K562 (cell line): ENCODE measurements around the gene PPT2. TPM values are rescaled to one million over a fixed set of nuclear protein-coding genes. Genes with fewer than 3 reads are reported as not detected.

Experiments used
- ARID1B ChIP-seq: fragments of 450-650 bp; IDR thresholded peaks from 2 replicates; pipeline ENCODE4 v1.6.1; 2016; ENCODE audit warnings: antibody characterized with exemption, mild to moderate bottlenecking, inconsistent platforms
- CREM ChIP-seq: IDR thresholded peaks from 2 replicates; pipeline ENCODE4 v1.6.1; 2014; ENCODE audit warnings: antibody characterized with exemption, low read depth
- ESRRA ChIP-seq: fragments of 450-650 bp; IDR thresholded peaks from 2 replicates; pipeline ENCODE4 v1.6.1; 2014; ENCODE audit warnings: low read depth, mild to moderate bottlenecking, moderate library complexity, borderline replicate concordance
- GATA2 ChIP-seq: sonication (generic); formaldehyde crosslinking; IDR thresholded peaks from 2 replicates; pipeline ENCODE4 v1.4.0; 2020; ENCODE audit warnings: mild to moderate bottlenecking, missing genetic modification reagents
- GATAD2B ChIP-seq: fragments of 450-650 bp; IDR thresholded peaks from 2 replicates; pipeline ENCODE4 v1.6.1; 2017; ENCODE audit warnings: mild to moderate bottlenecking, borderline replicate concordance
- GTF2E2 ChIP-seq: fragments of 200-800 bp; sonication (Bioruptor generic); IDR thresholded peaks from 2 replicates; pipeline ENCODE4 v1.6.1; 2016; ENCODE audit warnings: missing genetic modification characterization, missing compliant biosample characterization
- HINFP ChIP-seq: fragments of 450-650 bp; conservative IDR thresholded peaks from 2 replicates; pipeline ENCODE4 v1.6.1; 2016; ENCODE audit warnings: missing genetic modification characterization, low read depth, mild to moderate bottlenecking, control low read depth, missing compliant biosample characterization
- HNRNPH1 ChIP-seq: fragments of 200-400 bp; formaldehyde crosslinking; optimal IDR thresholded peaks from 2 replicates; pipeline ENCODE3; 2017; ENCODE audit warnings: low read depth, mild to moderate bottlenecking, low read length, moderate library complexity
- HSF4 ChIP-seq: fragments of 250-450 bp; sonication (Bioruptor Pico); IDR thresholded peaks from 2 replicates; pipeline ENCODE4 v2.1.2; 2022; ENCODE audit warnings: mild to moderate bottlenecking, moderate library complexity, borderline replicate concordance
- MYBL2 ChIP-seq, 2 experiments: fragments of 450-650 bp in 1 of 2; sonication (generic) in 1 of 2; formaldehyde crosslinking in 1 of 2; IDR thresholded peaks; 2 replicates each; pipeline versions ENCODE4 v1.6.1 to v1.8.1; 2017 to 2022; ENCODE audit warnings: borderline replicate concordance in 1 of 2, inconsistent platforms in 1 of 2, low read depth in 1 of 2, mild to moderate bottlenecking in 1 of 2, missing genetic modification reagents in 1 of 2, moderate library complexity in 1 of 2
- NEUROD1 ChIP-seq: fragments of 150-350 bp; IDR thresholded peaks from 2 replicates; pipeline ENCODE4 v1.6.1; 2014; ENCODE audit warnings: borderline replicate concordance, low read length, low read depth; ENCODE audit not compliant: partially characterized antibody
- NFRKB ChIP-seq: fragments of 450-650 bp; IDR thresholded peaks from 2 replicates; pipeline ENCODE4 v1.6.1; 2016; ENCODE audit warnings: low read depth
- NR1H2 ChIP-seq: sonication (generic); formaldehyde crosslinking; IDR thresholded peaks from 2 replicates; pipeline ENCODE4 v1.4.0; 2020; ENCODE audit warnings: mild to moderate bottlenecking, missing genetic modification reagents
- POLR2AphosphoS2 ChIP-seq: IDR thresholded peaks from 2 replicates; pipeline ENCODE4 v1.6.1; 2012; ENCODE audit warnings: low read length, improper control_type of control experiment
- RBFOX2 ChIP-seq: fragments of 200-400 bp; formaldehyde crosslinking; IDR thresholded peaks from 2 replicates; pipeline ENCODE4 v1.6.1; 2017; ENCODE audit warnings: low read depth, mild to moderate bottlenecking, low read length, moderate library complexity
- RUNX1 ChIP-seq: sonication (generic); IDR thresholded peaks from 2 replicates; pipeline ENCODE4 v1.6.1; 2016; ENCODE audit warnings: antibody characterized with exemption, low read depth
- SAFB ChIP-seq: fragments of 200-400 bp; formaldehyde crosslinking; IDR thresholded peaks from 2 replicates; pipeline ENCODE4 v1.6.1; 2017; ENCODE audit warnings: low read depth, low read length, borderline replicate concordance
- SMARCE1 ChIP-seq: fragments of 450-650 bp; IDR thresholded peaks from 2 replicates; pipeline ENCODE4 v1.7.1; 2016; ENCODE audit warnings: mild to moderate bottlenecking
- SNRNP70 ChIP-seq: fragments of 200-400 bp; formaldehyde crosslinking; optimal IDR thresholded peaks from 2 replicates; pipeline ENCODE3; 2017; ENCODE audit warnings: low read depth, low read length
- WHSC1 ChIP-seq: IDR thresholded peaks from one replicate; pipeline ENCODE4 v1.6.1; 2012; ENCODE audit warnings: low read length, control low read depth, inconsistent platforms
- ZBTB33 ChIP-seq: sonication (generic); formaldehyde crosslinking; IDR thresholded peaks from 2 replicates; pipeline ENCODE4 v1.8.1; 2023; ENCODE audit warnings: mild to moderate bottlenecking, missing genetic modification reagents
- ZFP30 ChIP-seq: fragments of 250-450 bp; sonication (Bioruptor Pico); IDR thresholded peaks from 2 replicates; pipeline ENCODE4 v1.8.0; 2022; ENCODE audit warnings: moderate library complexity, mild to moderate bottlenecking, inconsistent platforms, borderline replicate concordance
- ZFPM2 ChIP-seq: fragments of 250-450 bp; sonication (Bioruptor Pico); IDR thresholded peaks from 2 replicates; pipeline ENCODE4 v1.5.1; 2022; ENCODE audit warnings: mild to moderate bottlenecking
- ZNF124 ChIP-seq: sonication (generic); formaldehyde crosslinking; IDR thresholded peaks from 2 replicates; pipeline ENCODE4 v1.8.1; 2022; ENCODE audit warnings: missing genetic modification reagents
- ZNF174 ChIP-seq: fragments of 250-450 bp; sonication (Bioruptor Pico); IDR thresholded peaks from 2 replicates; pipeline ENCODE4 v1.4.0; 2020; ENCODE audit warnings: mild to moderate bottlenecking
- ZNF224 ChIP-seq: sonication (generic); formaldehyde crosslinking; IDR thresholded peaks from 2 replicates; pipeline ENCODE4 v1.8.0; 2022; ENCODE audit warnings: mild to moderate bottlenecking, missing genetic modification reagents
- ZNF583 ChIP-seq: fragments of 250-450 bp; sonication (Bioruptor Pico); IDR thresholded peaks from 2 replicates; pipeline ENCODE4 v1.4.0; 2020
- ZNF764 ChIP-seq: fragments of 250-450 bp; sonication (Bioruptor Pico); IDR thresholded peaks from 2 replicates; pipeline ENCODE4 v1.4.0; 2020; ENCODE audit warnings: low read depth, mild to moderate bottlenecking, moderate library complexity
- polyA plus RNA-seq, 8 experiments: library from polyadenylated mRNA; depleted of rRNA in 4 of 8; stranded (reverse) in 5 of 8; unstranded in 3 of 8; fragments of >200 nt; fragmentation: Nextera tagmentation in 2 of 8; fragmentation: Illumina TruSeq in 1 of 8; extraction: Ambion mirVana in 2 of 8; extraction: Trizol in 1 of 8; gene quantifications; 2 replicates each; pipeline versions ENCODE4 v1.2.1 to v1.2.3, GENCODE V29; 2011 to 2014; ENCODE audit warnings: inconsistent platforms in 1 of 8, missing spikeins in 1 of 8
- total RNA-seq, 7 experiments: library from RNA; depleted of rRNA in 6 of 7; stranded (reverse); fragments of >200 nt in 6 of 7; fragmentation: Illumina TruSeq in 2 of 7; extraction: Trizol in 2 of 7; gene quantifications; 2 replicates each; pipeline versions ENCODE4 v1.2.1 to v1.2.3, GENCODE V29; 2011 to 2021; ENCODE audit warnings: low replicate concordance in 1 of 7

PPT2 gene
- total and polyA plus RNA-seq, 9 of the 15 experiments (the other 6 are each of a cell fraction or from before 2014, with no cell fraction given): 27.4 to 98.8 (median 69.9) TPM

- TF ChIP-seq RUNX1 (no peak), POLR2AphosphoS2 (peak; percentile 74; the same call in 1 of the 2 replicates), HNRNPH1 (no peak), RBFOX2 (0 out of 2 replicates have a peak, but pooled peaks have one; percentile 33), ZNF764 (CRISPR knock-in tag) (no peak), ZNF224 (no peak), SNRNP70 (no peak), NFRKB (0 out of 2 replicates have a peak, but pooled peaks have one; percentile 66), GATA2 (CRISPR knock-in tag) (no peak), NEUROD1 (no peak), GATAD2B (no peak), NR1H2 (no peak), ZNF124 (CRISPR knock-in tag) (no peak), ZFP30 (CRISPR knock-in tag) (no peak), ZBTB33 (no peak), WHSC1 (no peak), MYBL2 (IDR thresholded peaks at IDR 0.05; ENCODE audit: low read depth) (no peak), MYBL2 (CRISPR knock-in tag; IDR thresholded peaks at IDR 0.05; ENCODE audit: borderline replicate concordance) (no peak), HINFP (no peak), ZNF174 (CRISPR knock-in tag) (no peak), ESRRA (0 out of 2 replicates have a peak, but pooled peaks have one; percentile 27), HSF4 (CRISPR knock-in tag) (no peak), ZNF583 (CRISPR knock-in tag) (no peak), ARID1B (peak; percentile 79), SMARCE1 (peak; percentile 86), CREM (peak; percentile 48), ZFPM2 (CRISPR knock-in tag) (no peak), GTF2E2 (tag) (0 out of 2 replicates have a peak, but pooled peaks have one; percentile 47), SAFB (no peak)
These were observed 36.3 kb downstream of the PPT2 start, which contains the start of gene PBX2 (continued) for GRCh38 chr6:32190054-32190851.
